OCI-LY7 (cell line): ENCODE data around the gene ARX. TPM values are rescaled to one million over a fixed set of nuclear protein-coding genes. Genes with fewer than 3 reads are reported as not detected.

ENCODE experiments used
- BruUV-seq: library from RNA; stranded (reverse); fragments of 400-500 nt; replicated peaks from 2 replicates; lab custom pipeline; 2021; lab: Mats Ljungman, UMichigan
- CTCF ChIA-PET: fragments of 300-600 bp; sonication (Branson Sonifier 250); formaldehyde crosslinking; loops from one replicate; lab custom pipeline; 2022; ENCODE audit warnings: antibody characterized with exemption; ENCODE audit not compliant: unreplicated experiment; lab: Charles Lee
- POLR2A ChIA-PET: fragments of 300-600 bp; sonication (Branson Sonifier 250); formaldehyde crosslinking; loops from one replicate; lab custom pipeline; 2022; ENCODE audit warnings: antibody characterized with exemption; lab: Charles Lee
- DNase-seq: peaks from one replicate; pipeline ENCODE4 v3.0.0-alpha.2; 2015; ENCODE audit warnings: low spot score
- H2AFZ ChIP-seq: fragments of 200-600 bp; sonication (generic), shearing (Covaris generic); 2 replicates; pipeline ENCODE4 v1.6.1; 2014; ENCODE audit warnings: mild to moderate bottlenecking, antibody characterized with exemption, low read length, moderate library complexity
- H3K27ac ChIP-seq: fragments of 200-600 bp; sonication (generic); 2 replicates; pipeline ENCODE4 v1.5.1; 2014; ENCODE audit warnings: mixed run types, low read depth, mild to moderate bottlenecking, moderate library complexity, low read length, inconsistent platforms; ENCODE audit not compliant: poor library complexity, severe bottlenecking
- H3K36me3 ChIP-seq: fragments of 200-600 bp; sonication (generic); 2 replicates; pipeline ENCODE4 v1.6.1; 2014; ENCODE audit warnings: mild to moderate bottlenecking, antibody characterized with exemption, low read length, moderate library complexity, mixed read lengths; ENCODE audit not compliant: insufficient read depth
- H3K4me1 ChIP-seq: fragments of 200-600 bp; sonication (generic); 2 replicates; pipeline ENCODE4 v1.5.1; 2014; ENCODE audit warnings: mild to moderate bottlenecking, low read length; ENCODE audit not compliant: insufficient read depth, poor library complexity, severe bottlenecking
- H3K4me2 ChIP-seq: fragments of 200-600 bp; sonication (generic); 2 replicates; pipeline ENCODE4 v1.6.1; 2014; ENCODE audit warnings: mild to moderate bottlenecking, low read length
- H3K4me3 ChIP-seq: fragments of 200-600 bp; sonication (generic); 2 replicates; pipeline ENCODE4 v1.5.1; 2014; ENCODE audit warnings: mild to moderate bottlenecking, low read depth, low read length; ENCODE audit not compliant: poor library complexity, severe bottlenecking
- H3K79me2 ChIP-seq: fragments of 200-600 bp; sonication (generic); 2 replicates; pipeline ENCODE4 v1.6.1; 2016; ENCODE audit warnings: low read depth, mild to moderate bottlenecking, low read length, moderate library complexity, mixed read lengths; ENCODE audit not compliant: insufficient read depth
- H3K9me2 ChIP-seq: fragments of 200-600 bp; sonication (generic); 2 replicates; pipeline ENCODE4 v1.6.1; 2016; ENCODE audit warnings: mild to moderate bottlenecking, low read length, mixed read lengths; ENCODE audit not compliant: insufficient read depth
- H3K9me3 ChIP-seq: fragments of 200-600 bp; sonication (generic); 2 replicates; pipeline ENCODE4 v1.6.1; 2014; ENCODE audit warnings: mild to moderate bottlenecking, mixed run types, low read length, mixed read lengths
- H4K20me1 ChIP-seq: fragments of 200-600 bp; sonication (generic); 2 replicates; pipeline ENCODE4 v1.6.1; 2014; ENCODE audit warnings: mild to moderate bottlenecking, antibody characterized with exemption, low read length, moderate library complexity, mixed read lengths; ENCODE audit not compliant: insufficient read depth
- CTCF ChIP-seq: fragments of 200-600 bp; sonication (generic); conservative IDR thresholded peaks from 2 replicates; pipeline ENCODE4 v1.5.1; 2014; ENCODE audit warnings: mild to moderate bottlenecking, antibody characterized with exemption, low read length, moderate library complexity, mixed read lengths
- EZH2phosphoT487 ChIP-seq: fragments of 200-600 bp; sonication (generic); IDR thresholded peaks from 2 replicates; pipeline ENCODE4 v1.6.1; 2018; ENCODE audit warnings: low read depth, borderline replicate concordance, mild to moderate bottlenecking, mixed run types, antibody characterized with exemption, low read length, moderate library complexity, mixed read lengths
- intact Hi-C: fragments of 100-400 bp; cut with micrococcal nuclease; formaldehyde crosslinking; loops from one replicate; pipeline ENCODE4 v1.10.0; 2022; ENCODE audit not compliant: unreplicated experiment
- total RNA-seq, 2 experiments: library from RNA; depleted of rRNA in 1 of 2; stranded (reverse); fragments of >200 nt in 1 of 2; shearing (Covaris generic) in 1 of 2; gene quantifications; 2 replicates each; pipeline ENCODE4 v1.2.3, GENCODE V29; 2014 to 2022

Gene ARX
- total RNA-seq, 2 experiments from 2014 or later = 0.11 TPM; not detected in 1

DNA sequence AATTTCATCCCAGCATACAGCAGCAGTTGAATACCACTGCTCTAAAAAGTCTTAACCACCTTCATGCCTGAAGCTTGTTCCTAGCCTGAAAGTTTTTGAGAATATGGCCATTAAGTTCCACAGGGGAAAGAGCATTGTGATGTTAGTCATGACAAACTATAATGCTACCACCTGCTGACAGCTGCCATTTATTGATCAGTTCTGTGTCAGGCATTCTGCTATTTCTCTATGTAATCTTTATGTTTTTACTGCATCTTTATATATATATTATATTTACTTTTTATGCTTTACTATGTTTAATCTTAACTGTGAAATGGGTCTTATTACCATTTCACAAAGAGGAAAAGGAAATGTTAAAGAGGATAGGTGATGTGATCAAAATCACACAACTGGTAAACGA, 54.0 kb downstream of the ARX start:
- Histone ChIP-seq H3K79me2 (no peaks in the 10 kb centered on the region), H3K4me1 (no peaks in the 10 kb centered on the region), H2AFZ (no peak overlapping the region), H3K4me3 (no peak overlapping the region), H3K27ac (no peak overlapping the region), H3K9me2 (no peaks in the 10 kb centered on the region), H3K36me3 (no peaks in the 10 kb centered on the region), H3K4me2 (no peak overlapping the region), H3K9me3 (no peaks in the 10 kb centered on the region), H4K20me1 (no peaks in the 10 kb centered on the region)
- no peak for DNase-seq
- intact Hi-C loops = no loop called here
- TF ChIP-seq EZH2phosphoT487 (no peak), CTCF (no peak)
- CTCF ChIA-PET = no interaction called here
- no TSS peak for BruUV-seq
- POLR2A ChIA-PET = no interaction called here

DNA sequence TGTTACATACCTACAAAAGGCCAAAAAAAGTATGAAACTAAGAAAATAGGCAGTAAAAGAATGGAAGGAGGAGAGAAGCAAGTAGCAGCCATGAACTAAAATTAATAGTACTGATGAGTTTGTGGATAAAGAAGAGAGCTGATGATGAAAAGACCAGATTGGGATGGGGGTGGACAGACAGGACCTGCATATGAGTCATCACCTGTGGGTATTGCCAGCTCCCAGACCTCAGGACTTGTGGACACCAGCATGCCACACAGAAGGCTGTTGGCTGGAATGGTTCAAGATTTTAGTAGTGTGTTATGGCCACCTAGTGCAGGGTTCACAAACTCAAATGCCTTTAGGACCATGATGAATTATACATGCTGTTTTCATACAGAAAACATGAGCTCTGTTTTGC, 58.9 kb downstream of the ARX start:
- BruUV-seq = no TSS peak
- ChIA-PET CTCF (no interaction called here), POLR2A (no interaction called here)
- Histone ChIP-seq H3K9me3 (no peaks in the 10 kb centered on the region), H3K4me1 (no peaks in the 10 kb centered on the region), H3K36me3 (no peaks in the 10 kb centered on the region), H2AFZ (no peak overlapping the region), H4K20me1 (no peaks in the 10 kb centered on the region), H3K4me3 (no peak overlapping the region), H3K4me2 (no peak overlapping the region), H3K9me2 (no peaks in the 10 kb centered on the region), H3K79me2 (no peaks in the 10 kb centered on the region), H3K27ac (no peak overlapping the region)
- intact Hi-C loops = no loop called here
- DNase-seq = no peak
- TF ChIP-seq CTCF (no peak), EZH2phosphoT487 (no peak)

- POLR2A ChIA-PET = no interaction called here
- CTCF ChIA-PET = no interaction called here
- TF ChIP-seq EZH2phosphoT487 (no peak), CTCF (no peak)
- H3K9me2 ChIP-seq = no peaks in the 10 kb centered on the region
- no peak overlapping the region for H3K4me2 ChIP-seq
- H3K36me3 ChIP-seq = no peaks in the 10 kb centered on the region
- no peaks in the 10 kb centered on the region for H3K9me3 ChIP-seq
- DNase-seq = no peak
- BruUV-seq = no TSS peak
- no peaks in the 10 kb centered on the region for H4K20me1 ChIP-seq
- H3K4me3 ChIP-seq = no peak overlapping the region
- H3K27ac ChIP-seq = no peak overlapping the region
- H3K79me2 ChIP-seq = no peaks in the 10 kb centered on the region
- H3K4me1 ChIP-seq = no peaks in the 10 kb centered on the region
- H2AFZ ChIP-seq = no peak overlapping the region
- intact Hi-C loops = no loop called here
These were observed 60.3 kb downstream of the ARX start for GRCh38 chrX:24955372-24955930.
